Skeletal muscle satellite cell (primary cell): Measurements from ENCODE around the gene GMPPA.

ENCODE experiments used
- H3K27me3 ChIP-seq: 2 replicates; pipeline ENCODE4 v1.7.0; 2013; ENCODE audit warnings: low read length; ENCODE audit not compliant: control insufficient read depth, insufficient read depth
- H3K36me3 ChIP-seq: 2 replicates; pipeline ENCODE4 v1.7.0; 2013; ENCODE audit warnings: mild to moderate bottlenecking, control low read depth, low read length; ENCODE audit not compliant: insufficient read depth
- H3K4me1 ChIP-seq: 2 replicates; pipeline ENCODE4 v1.7.0; 2013; ENCODE audit warnings: low read length; ENCODE audit not compliant: control insufficient read depth, insufficient read depth
- H3K4me2 ChIP-seq: 2 replicates; pipeline ENCODE4 v1.7.0; 2013; ENCODE audit warnings: mild to moderate bottlenecking, low read length
- H3K4me3 ChIP-seq: 2 replicates; pipeline ENCODE4 v1.7.0; 2013; ENCODE audit warnings: low read length
- H3K9ac ChIP-seq: 2 replicates; pipeline ENCODE4 v1.7.0; 2013; ENCODE audit warnings: mild to moderate bottlenecking, low read depth, low read length, moderate library complexity
- H3K9me3 ChIP-seq: replicated peaks from 2 replicates; pipeline ENCODE4 v1.7.0; 2013; ENCODE audit warnings: mild to moderate bottlenecking, control low read depth, low read length

Gene GMPPA

GRCh38 chr2:219519526-219519916 lies 20.8 kb downstream of the GMPPA start:
- Histone ChIP-seq H3K4me2 (no peak overlapping the region), H3K27me3 (peaks cover 45% of the 10 kb centered on the region), H3K9me3 (no peaks in the 10 kb centered on the region), H3K4me1 (peaks cover 20% of the 10 kb centered on the region), H3K4me3 (no peak overlapping the region), H3K9ac (no peak overlapping the region), H3K36me3 (no peaks in the 10 kb centered on the region)

GRCh38 chr2:219520079-219520478 lies 21.4 kb downstream of the GMPPA start:
- Histone ChIP-seq H3K4me3 (no peak overlapping the region), H3K9me3 (no peaks in the 10 kb centered on the region), H3K9ac (no peak overlapping the region), H3K27me3 (peaks cover 42% of the 10 kb centered on the region), H3K4me1 (peaks cover 19% of the 10 kb centered on the region), H3K4me2 (no peak overlapping the region), H3K36me3 (no peaks in the 10 kb centered on the region)

GRCh38 chr2:219521066-219521880 lies 22.6 kb downstream of the GMPPA start:
- no peaks in the 10 kb centered on the region for H3K9me3 ChIP-seq
- no peak overlapping the region for H3K9ac ChIP-seq
- H3K36me3 ChIP-seq: no peaks in the 10 kb centered on the region
- H3K27me3 ChIP-seq: peaks cover 39% of the 10 kb centered on the region
- peak overlapping the region; percentile 41 for H3K4me3 ChIP-seq
- peak overlapping the region; percentile 76 for H3K4me2 ChIP-seq
- peaks cover 19% of the 10 kb centered on the region for H3K4me1 ChIP-seq

GRCh38 chr2:219522111-219523030 lies 23.7 kb downstream of the GMPPA start:
- Histone ChIP-seq H3K9ac (no peak overlapping the region), H3K4me2 (peak overlapping the region; percentile 76), H3K36me3 (no peaks in the 10 kb centered on the region), H3K27me3 (peaks cover 41% of the 10 kb centered on the region), H3K4me1 (peaks cover 19% of the 10 kb centered on the region), H3K4me3 (peak overlapping the region; percentile 24), H3K9me3 (no peaks in the 10 kb centered on the region)

- H3K4me2 ChIP-seq: no peak overlapping the region
- no peaks in the 10 kb centered on the region for H3K36me3 ChIP-seq
- H3K4me1 ChIP-seq: peaks cover 19% of the 10 kb centered on the region
- H3K9me3 ChIP-seq: no peaks in the 10 kb centered on the region
- no peak overlapping the region for H3K9ac ChIP-seq
- H3K27me3 ChIP-seq: peaks cover 41% of the 10 kb centered on the region
- no peak overlapping the region for H3K4me3 ChIP-seq
These were observed 24.5 kb downstream of the GMPPA start for GRCh38 chr2:219523031-219523671.

- Histone ChIP-seq H3K27me3 (peaks cover 55% of the 10 kb centered on the region), H3K4me1 (peaks cover 19% of the 10 kb centered on the region), H3K4me3 (no peak overlapping the region), H3K4me2 (no peak overlapping the region), H3K9me3 (no peaks in the 10 kb centered on the region), H3K9ac (no peak overlapping the region), H3K36me3 (no peaks in the 10 kb centered on the region)
These were observed 26.1 kb downstream of the GMPPA start for GRCh38 chr2:219524817-219525216.

GRCh38 chr2:219525533-219526232 lies 27.0 kb downstream of the GMPPA start:
- Histone ChIP-seq H3K9me3 (no peaks in the 10 kb centered on the region), H3K36me3 (no peaks in the 10 kb centered on the region), H3K4me3 (no peak overlapping the region), H3K27me3 (peaks cover 55% of the 10 kb centered on the region), H3K4me1 (peaks cover 19% of the 10 kb centered on the region), H3K4me2 (no peak overlapping the region), H3K9ac (no peak overlapping the region)

GRCh38 chr2:219526320-219527075 lies 27.8 kb downstream of the GMPPA start:
- peaks cover 12% of the 10 kb centered on the region for H3K4me1 ChIP-seq
- H3K36me3 ChIP-seq: no peaks in the 10 kb centered on the region
- peaks cover 57% of the 10 kb centered on the region for H3K27me3 ChIP-seq
- H3K9me3 ChIP-seq: no peaks in the 10 kb centered on the region
- H3K4me3 ChIP-seq: no peak overlapping the region
- no peak overlapping the region for H3K4me2 ChIP-seq
- no peak overlapping the region for H3K9ac ChIP-seq

GRCh38 chr2:219527076-219527394 lies 28.3 kb downstream of the GMPPA start:
- Histone ChIP-seq H3K9me3 (no peaks in the 10 kb centered on the region), H3K36me3 (no peaks in the 10 kb centered on the region), H3K4me2 (no peak overlapping the region), H3K27me3 (peaks cover 59% of the 10 kb centered on the region), H3K9ac (no peak overlapping the region), H3K4me1 (peaks cover 6% of the 10 kb centered on the region), H3K4me3 (no peak overlapping the region)

- Histone ChIP-seq H3K9me3 (no peaks in the 10 kb centered on the region), H3K36me3 (no peaks in the 10 kb centered on the region), H3K4me3 (no peak overlapping the region), H3K27me3 (peaks cover 59% of the 10 kb centered on the region), H3K4me1 (peaks cover 3% of the 10 kb centered on the region), H3K4me2 (no peak overlapping the region), H3K9ac (no peak overlapping the region)
These were observed 28.8 kb downstream of the GMPPA start for GRCh38 chr2:219527472-219527871.
